ENCODE measurements around the gene TEX9.

DNA sequence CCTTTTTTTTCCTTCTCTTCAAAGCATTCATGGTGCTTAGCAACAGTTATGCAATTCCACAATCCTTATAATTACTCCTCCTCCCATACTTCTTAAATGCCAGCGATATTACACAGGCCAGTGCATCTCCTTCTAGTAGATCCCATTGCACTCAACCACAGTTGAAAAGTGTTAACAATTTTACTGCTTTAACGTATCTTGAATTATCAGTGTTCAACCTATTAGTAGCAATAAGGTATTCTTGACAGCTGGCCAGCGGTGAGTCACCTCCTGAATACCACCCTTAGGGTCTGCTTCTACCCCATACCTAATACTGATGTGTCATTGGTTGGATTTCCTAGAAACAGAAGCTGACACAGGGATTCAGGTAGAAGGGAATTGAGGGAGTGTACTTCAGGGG lies 24.0 kb upstream of the TEX9 start:
- TF ChIP-seq, protein P1, sequence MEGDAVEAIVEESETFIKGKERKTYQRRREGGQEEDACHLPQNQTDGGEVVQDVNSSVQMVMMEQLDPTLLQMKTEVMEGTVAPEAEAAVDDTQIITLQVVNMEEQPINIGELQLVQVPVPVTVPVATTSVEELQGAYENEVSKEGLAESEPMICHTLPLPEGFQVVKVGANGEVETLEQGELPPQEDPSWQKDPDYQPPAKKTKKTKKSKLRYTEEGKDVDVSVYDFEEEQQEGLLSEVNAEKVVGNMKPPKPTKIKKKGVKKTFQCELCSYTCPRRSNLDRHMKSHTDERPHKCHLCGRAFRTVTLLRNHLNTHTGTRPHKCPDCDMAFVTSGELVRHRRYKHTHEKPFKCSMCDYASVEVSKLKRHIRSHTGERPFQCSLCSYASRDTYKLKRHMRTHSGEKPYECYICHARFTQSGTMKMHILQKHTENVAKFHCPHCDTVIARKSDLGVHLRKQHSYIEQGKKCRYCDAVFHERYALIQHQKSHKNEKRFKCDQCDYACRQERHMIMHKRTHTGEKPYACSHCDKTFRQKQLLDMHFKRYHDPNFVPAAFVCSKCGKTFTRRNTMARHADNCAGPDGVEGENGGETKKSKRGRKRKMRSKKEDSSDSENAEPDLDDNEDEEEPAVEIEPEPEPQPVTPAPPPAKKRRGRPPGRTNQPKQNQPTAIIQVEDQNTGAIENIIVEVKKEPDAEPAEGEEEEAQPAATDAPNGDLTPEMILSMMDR (IDR thresholded peaks at IDR 0.05) = no peak
- TF ChIP-seq EP300 (IDR thresholded peaks at IDR 0.05) (no peak), POLR2AphosphoS5 (IDR thresholded peaks at IDR 0.05) (no peak)
